K562 (cell line): ENCODE data around the gene RSAD1.

Experiments
- CTCF ChIP-seq, 3 experiments: IDR thresholded peaks in 2 of 3; conservative IDR thresholded peaks in 1 of 3; 2 replicates each; pipeline ENCODE4 v1.5.1; 2011 to 2012; ENCODE audit warnings: low read length in 3 of 3, mild to moderate bottlenecking in 3 of 3, control low read depth in 2 of 3, improper control_type of control experiment in 1 of 3, inconsistent platforms in 1 of 3, low read depth in 1 of 3, mixed read lengths in 1 of 3, moderate library complexity in 1 of 3; ENCODE audit not compliant: insufficient read depth in 2 of 3
- ZNF655 ChIP-seq: fragments of 250-450 bp; sonication (Bioruptor Pico); IDR thresholded peaks from 2 replicates; pipeline ENCODE4 v1.5.0; 2021

DNA sequence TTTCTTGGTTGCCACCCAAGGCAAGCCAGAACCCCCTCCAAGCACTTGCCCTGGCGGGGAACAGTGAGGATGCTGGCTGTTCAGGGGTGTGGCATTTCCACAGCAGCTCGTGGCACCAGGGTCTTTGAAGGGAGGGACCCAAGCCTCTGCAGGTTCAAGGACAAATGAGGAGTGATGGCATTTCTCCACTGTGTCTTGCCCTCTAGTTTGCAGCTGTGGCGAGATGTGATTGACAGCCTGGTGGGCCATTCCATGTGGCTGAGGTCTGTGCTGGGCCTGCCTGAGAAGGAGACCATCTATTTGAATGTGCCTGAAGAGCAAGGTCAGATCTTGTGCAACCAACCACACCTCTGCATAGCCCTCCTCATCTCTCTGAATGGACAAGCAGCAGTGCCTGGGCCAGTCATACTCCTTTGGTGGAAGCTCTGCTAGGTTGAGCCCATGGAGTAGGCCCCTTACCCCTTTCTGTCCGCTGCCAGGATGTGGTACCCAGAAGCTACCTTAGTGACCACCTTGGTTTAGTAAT is 49.4 kb downstream of the RSAD1 start:
- TF ChIP-seq CTCF (IDR thresholded peaks at IDR 0.05 in 2 of 3, conservative IDR thresholded peaks at IDR 0.05 in 1 of 3; ENCODE audit: insufficient read depth in 2 of 3, low read depth in 1 of 3, low read length in 3 of 3): no peak
- no peak for TF ChIP-seq ZNF655 (CRISPR knock-in tag)
